ENCODE measurements around the gene GKN1.

GKN1 gene

GRCh38 chr2:69010437-69011194 lies 36.2 kb downstream of the GKN1 start:
- no peak for DNase-seq

DNA sequence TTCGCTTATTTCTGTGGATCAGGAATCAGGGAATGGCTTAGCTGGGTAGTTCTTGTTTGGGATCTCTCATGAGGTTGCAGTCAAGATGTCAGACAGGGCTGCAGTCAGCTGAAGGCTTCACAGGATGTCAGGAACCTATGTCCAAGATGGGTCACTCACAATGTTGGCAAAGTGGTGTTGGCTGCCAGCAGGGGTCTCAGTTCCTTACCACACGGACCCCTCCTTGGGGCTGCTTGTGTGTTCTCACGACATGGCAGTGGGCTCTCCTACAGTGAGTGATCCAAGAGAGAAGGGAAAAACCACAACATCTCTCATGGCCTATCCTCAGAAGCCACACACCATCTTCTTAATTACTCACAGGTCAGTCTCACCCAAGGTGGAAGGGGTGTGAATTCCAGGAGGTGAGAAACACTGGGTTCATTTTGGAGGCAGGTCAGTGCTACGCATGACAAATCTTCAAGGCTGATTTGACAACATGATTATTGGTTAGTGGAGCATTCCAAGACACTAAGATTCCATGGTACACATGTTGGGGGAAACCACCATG lies 37.2 kb downstream of the GKN1 start:
- DNase-seq: no peak

GRCh38 chr2:69012310-69013141 lies 38.1 kb downstream of the GKN1 start:
- DNase-seq: peak; percentile 56

GRCh38 chr2:69013142-69013839 lies 38.9 kb downstream of the GKN1 start, which contains the start of gene ANTXR1:
Gene ANTXR1 (plus strand): TSS chr2:69013179. CDS start chr2:69013500, 321 bp downstream.
- DNase-seq: peak; percentile 6

DNA sequence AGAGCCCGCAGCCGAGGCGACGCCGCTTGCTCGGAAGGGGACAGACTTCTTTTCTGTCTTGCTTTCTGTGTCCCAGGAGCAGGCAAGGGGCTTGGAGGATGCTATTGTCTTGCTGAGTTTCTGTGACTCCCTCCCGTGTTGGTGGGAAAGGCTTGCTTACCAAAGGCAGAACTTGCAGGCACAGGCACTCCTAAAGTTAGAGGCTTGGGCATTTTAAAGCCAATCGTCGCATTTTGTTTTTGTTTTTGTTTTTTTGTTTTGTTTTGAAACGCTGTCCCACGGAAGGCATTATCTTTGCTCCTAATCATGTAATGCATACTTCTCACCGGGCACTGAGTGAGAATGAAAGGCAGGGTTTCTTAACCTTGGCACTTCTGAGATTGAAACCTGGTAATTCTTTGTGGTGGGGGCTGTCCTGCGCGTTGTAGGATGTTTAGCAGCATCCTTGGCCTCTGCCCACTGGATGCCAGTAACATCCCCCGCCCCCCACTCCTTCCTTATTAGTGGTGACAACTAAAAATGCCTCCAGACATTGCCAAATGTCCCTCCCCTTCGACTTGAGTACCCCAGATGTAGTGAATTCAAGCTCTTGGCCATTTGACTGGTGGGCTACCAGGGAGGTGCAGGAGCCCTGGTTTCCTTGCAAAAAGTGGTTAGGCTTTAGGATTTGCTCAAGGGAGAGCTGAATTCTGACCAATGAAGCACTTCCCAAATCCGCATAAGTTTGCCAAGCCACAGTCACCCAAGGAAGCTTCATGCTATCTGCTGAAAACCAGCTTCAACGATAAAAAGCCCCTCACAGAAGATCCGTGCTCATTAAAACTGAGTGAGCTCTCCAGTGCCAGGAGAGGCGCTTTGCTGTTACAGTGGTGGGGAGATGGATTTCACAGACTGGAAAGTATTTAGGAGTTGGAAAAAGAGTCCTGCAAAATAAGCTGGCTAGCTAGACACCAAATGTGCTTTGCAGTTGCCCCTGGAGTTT lies 39.7 kb downstream of the GKN1 start:
- DNase-seq: no peak

- DNase-seq: no peak
These were observed 42.6 kb downstream of the GKN1 start for GRCh38 chr2:69017080-69017479.

- DNase-seq: no peak
These were observed 43.4 kb downstream of the GKN1 start for GRCh38 chr2:69017835-69018234.

DNA sequence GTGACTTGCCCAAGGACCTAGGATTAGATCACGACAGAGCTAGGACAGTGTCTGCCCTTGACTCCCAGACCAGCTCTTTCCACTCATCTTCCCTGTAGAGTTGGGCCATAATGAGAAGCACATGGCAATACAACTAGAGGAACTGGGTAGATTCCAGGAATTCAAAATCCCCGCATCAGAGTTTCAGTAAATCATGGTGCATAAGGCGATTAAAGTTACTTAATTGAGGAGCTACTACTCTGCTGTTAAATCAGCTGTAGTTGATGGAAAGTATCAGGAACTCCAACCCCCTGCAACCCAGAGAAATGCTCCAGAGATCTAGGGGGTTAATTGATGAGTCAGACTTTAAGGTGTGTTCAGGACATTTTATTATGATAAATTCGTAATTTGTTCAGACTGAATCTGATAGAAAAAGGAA lies 44.3 kb downstream of the GKN1 start:
- no peak for DNase-seq

DNA sequence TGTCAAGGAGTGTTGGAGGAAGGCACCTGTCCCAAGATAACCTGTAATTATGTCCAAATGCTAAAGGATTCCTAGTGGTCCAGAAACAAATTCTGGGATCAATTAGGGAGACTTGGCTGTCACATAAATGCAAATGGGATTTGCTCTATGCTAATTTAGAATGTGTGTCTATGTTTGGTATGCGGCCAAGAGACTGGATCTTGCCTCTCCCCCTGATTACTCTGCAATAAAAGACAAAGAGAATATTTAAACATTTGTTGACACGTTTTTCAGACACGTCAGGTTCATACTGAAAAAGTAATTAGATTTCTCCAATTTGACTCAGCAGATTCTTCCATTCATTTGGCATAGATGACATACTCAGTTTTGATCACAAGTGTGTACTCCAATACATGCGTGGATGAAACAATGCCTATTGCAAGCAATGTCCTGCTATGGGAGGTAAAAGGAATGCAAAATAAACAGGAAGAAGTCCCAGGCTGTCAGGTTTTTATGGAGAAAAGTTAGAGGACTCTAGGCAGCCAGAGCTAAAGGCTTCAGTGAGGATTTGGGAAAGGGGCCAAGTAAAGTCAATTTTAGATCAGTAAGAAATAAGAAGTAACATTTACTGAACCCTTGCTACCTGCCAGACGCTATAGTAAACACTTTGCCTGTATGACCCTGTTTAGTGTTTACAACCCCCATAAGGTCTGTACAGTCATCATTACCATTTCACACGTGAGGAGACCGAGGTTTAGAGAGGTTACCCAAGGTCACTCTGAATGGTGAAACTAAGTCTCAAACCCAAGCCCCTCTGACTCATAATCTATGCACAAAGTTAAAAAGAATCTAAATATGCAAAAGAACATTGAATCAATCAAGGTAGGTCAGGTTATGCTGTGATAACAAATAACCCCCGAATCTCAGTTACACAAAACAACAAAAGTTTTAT lies 46.3 kb downstream of the GKN1 start:
- DNase-seq: no peak

DNA sequence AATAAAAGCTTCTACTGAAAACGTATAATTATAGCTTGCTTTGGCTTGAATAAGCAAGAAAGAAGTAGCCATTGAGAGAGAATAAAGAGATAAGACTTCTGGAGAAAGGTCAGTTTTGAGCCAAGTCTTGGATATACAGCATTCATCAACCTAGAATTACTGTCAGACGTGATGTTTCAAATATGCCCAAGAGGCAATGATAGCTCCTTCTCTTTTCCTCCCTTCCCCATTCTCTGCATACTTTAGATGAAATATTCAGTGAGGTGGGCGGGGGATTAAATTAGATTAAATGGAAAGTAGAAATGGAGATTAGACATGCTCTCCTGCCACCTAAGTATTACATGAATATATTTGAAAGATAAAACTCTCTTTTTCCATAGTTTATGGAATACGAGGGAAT lies 47.3 kb downstream of the GKN1 start:
- no peak for DNase-seq

DNA sequence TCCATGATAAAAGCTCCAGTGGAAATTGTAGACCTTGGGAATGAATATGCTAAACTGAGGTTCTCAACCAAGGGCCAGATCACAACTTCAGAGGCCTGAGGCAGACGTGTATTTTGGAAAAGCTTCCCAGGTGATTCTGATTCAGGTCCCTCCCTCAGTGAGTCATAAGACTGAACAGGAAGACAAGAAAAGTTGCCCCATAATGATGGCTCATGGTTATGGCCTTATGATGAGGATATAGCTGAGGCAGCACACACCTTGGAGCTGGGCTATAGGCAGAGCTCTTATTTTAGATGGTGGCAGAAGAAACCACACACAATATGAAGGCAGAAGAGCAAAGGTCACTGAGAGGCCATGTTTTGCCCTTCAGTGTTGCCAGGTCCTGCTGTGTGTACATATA lies 48.1 kb downstream of the GKN1 start:
- no peak for DNase-seq

GRCh38 chr2:69023236-69023635 lies 48.8 kb downstream of the GKN1 start:
- DNase-seq: no peak

DNA sequence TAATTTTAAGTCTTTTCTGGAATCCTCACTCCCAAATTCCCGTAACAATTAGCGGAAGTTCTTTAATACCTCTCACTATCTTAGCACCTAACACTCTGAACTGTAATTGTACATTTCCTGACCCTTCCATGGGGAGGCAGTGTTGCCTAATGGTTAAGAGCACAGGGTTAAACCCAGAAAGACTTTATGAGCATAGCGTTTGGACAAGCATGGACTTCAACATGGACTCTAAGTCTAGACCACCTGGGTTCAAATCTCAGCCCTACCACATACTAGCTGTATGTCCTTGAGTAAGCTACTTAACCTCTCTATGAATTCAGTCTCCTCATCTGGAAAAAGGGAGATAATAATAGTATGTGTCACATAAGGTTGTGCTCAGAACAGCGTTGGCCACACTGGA lies 51.6 kb downstream of the GKN1 start:
- DNase-seq: no peak

DNA sequence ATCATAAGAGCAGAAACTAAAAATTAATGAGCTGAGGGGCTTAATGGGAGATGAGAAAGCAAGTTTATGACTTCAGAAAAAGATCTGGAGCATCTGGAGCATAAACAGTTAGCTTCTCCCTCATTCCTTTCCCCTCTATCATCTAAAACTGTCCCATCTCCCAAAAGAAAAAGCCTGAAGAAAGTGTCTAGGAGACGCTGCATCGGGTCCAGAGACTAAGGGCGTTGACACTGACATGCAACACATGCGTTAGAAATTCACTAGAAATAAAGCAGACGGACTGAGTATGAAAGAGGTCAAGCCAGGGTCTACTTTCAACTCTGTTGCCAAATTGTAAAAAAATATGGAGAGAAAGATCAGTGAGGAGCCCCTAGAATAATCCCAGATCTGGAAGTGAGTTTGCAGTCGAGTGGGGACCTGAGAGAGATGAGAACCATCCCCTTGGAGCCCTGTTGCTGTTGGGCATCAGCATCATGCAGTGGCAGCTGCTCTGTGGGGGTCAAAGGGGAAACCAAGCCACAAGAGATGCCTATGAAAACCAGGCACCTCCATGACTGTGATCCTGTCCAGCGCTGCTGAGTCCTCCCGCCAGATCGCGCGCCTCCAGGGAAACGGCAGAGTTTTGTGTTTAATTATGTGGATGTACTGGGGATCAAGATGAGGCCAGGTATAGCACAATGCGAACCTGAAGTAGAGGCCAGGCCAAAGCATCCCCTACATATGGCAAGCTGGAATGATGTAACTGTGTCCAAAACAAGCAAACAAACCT lies 52.4 kb downstream of the GKN1 start:
- no peak for DNase-seq

Data from CD4-positive, alpha-beta T cell treated with Interleukin-17A for 4 hours (primary cell).